Endothelial cell of hepatic sinusoid (primary cell): ENCODE results near the gene RPS6KA5.
"Not testable (repeated sequence)": the region's sequence is repeated elsewhere in the genome, so short reads cannot be mapped to it uniquely, and the experiment has no call there.

Source experiments
- in situ Hi-C: cut with HindIII; loops from 2 replicates; pipeline ENCODE4 v1.10.0; 2017; ENCODE audit warnings: low sequenced_read_pairs

The RPS6KA5 gene

GRCh38 chr14:90993792-90994191 is 66.6 kb downstream of the RPS6KA5 start:
- in situ Hi-C loops, result no loop called here

DNA sequence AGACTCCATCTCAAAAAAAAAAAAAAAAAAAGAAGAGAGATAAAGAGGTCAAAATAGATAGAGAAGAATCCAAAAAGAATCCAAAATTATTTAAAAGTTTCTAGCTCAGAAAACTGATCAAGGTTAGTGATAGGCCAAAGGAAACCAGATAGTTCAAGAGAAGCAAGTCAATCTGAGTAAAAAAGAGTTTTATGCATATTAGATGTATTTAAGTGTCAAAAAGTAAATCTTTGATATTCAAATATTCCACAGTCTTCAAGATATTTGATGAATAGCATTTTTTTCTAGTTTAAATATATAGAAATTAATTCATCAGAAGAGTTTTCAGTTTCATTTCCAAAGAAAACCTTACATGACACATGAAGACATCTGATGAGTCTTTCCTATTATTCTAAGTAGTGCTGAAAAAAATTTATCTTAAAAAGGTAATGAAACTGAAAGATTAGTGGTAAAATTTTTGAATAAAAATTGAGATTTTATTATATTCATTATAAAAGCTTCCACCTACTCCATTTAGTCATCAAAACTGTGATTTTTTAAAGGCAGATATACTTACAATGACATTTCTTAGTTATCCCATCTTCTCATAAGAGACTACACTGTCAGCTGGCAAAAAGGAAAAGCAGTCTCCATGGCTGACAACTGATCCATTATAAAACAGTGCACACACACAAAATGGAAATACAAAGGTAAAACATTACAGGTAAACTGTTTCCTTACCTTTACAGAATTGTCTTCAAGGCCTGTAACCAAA is 68.6 kb downstream of the RPS6KA5 start:
- in situ Hi-C loops, result no loop called here

- in situ Hi-C loops, result no loop called here
These were observed 70.3 kb downstream of the RPS6KA5 start for GRCh38 chr14:90990141-90990540.

DNA sequence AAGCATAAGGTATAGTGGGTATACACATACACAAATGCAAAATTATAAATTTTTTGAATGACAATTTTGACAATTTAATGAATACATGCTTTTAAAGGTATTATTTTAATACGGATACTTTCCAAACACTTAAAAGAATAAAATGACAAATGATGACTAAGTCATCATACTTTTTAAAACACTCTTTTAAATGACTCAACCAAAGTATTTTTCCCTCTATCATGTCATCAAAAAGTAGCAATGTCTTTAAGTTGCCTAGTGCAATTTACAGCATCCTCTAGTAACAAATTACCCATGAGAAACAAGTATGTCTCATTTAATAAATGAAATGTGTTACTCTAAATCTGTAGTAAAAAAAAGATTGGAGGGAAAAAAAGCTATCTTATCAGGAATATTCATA is 73.3 kb downstream of the RPS6KA5 start:
- in situ Hi-C loops, result no loop called here

DNA sequence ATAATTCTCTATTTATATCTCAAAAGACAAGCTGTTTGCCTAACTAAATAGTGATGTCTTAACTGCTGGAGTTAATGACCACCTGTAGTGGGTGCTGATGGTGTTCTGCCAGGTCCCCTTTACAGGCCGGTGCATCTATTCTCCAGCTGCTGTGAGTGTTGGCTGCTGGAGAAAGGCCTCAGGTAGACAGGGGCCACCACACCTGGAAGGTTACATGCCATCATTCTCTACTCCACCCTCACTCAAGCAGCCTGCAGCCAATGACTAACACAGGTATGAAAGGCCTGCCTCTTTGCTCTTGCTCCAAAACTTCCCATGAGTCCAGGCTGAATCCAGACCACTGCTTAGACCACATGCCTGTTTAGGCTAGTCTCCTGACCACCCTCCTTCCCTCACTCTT is 73.9 kb downstream of the RPS6KA5 start:
- in situ Hi-C loops, result no loop called here

GRCh38 chr14:90985601-90986242 is 74.7 kb downstream of the RPS6KA5 start:
- in situ Hi-C loops, result no loop called here

- in situ Hi-C loops, result no loop called here
These were observed 76.9 kb downstream of the RPS6KA5 start for GRCh38 chr14:90983560-90983959.

DNA sequence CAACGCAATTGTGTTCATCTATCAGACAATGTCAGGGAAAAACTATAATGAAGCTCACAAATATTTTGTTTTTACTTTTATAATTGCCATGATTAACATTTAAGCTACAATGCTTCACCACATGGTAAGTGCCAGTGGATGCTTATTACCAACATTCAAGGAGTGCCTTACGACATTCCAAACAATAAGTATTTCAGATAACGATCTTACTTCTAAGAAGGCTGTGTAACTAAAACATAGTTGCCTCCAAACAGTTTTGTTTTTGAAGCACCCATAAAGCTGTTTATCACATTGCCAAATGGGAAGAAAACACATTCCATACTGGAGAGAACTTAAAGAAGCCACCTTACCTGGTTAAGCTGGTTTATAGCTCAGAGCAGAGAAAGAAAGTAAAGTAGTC is 78.8 kb downstream of the RPS6KA5 start:
- in situ Hi-C loops, result no loop called here

- in situ Hi-C loops, result not testable (repeated sequence)
These were observed 79.8 kb downstream of the RPS6KA5 start for GRCh38 chr14:90980636-90981035.

- in situ Hi-C loops, result no loop called here
These were observed 80.9 kb downstream of the RPS6KA5 start for GRCh38 chr14:90979515-90979914.

GRCh38 chr14:90976101-90976500 is 84.3 kb downstream of the RPS6KA5 start:
- in situ Hi-C loops, result no loop called here

DNA sequence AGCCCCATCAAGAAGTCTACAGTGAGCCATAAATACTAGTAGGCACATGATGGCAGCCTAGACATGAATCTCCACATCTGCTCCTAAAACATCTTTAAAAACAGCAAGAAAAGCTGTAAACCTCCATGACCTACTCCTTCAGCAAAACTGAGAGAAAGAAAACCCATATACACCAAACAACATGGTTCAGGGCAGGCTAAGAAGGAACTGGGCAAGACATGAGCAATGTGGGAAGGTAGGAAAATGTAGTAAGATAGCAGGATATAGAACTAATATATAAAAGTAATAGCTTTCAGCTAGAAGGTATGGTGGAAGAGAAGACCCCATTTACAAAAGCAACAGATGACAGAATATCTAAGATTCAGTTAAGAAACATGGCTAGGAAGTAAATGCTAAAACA is 88.8 kb downstream of the RPS6KA5 start:
- in situ Hi-C loops, result no loop called here

- in situ Hi-C loops, result no loop called here
These were observed 90.3 kb downstream of the RPS6KA5 start for GRCh38 chr14:90970167-90970600.

- in situ Hi-C loops, result no loop called here
These were observed 90.8 kb downstream of the RPS6KA5 start for GRCh38 chr14:90969531-90970166.

GRCh38 chr14:90968025-90968424 is 92.4 kb downstream of the RPS6KA5 start:
- in situ Hi-C loops, result no loop called here

GRCh38 chr14:90966493-90966892 is 93.9 kb downstream of the RPS6KA5 start:
- in situ Hi-C loops, result no loop called here

GRCh38 chr14:90965765-90966164 is 94.7 kb downstream of the RPS6KA5 start:
- in situ Hi-C loops, result no loop called here

DNA sequence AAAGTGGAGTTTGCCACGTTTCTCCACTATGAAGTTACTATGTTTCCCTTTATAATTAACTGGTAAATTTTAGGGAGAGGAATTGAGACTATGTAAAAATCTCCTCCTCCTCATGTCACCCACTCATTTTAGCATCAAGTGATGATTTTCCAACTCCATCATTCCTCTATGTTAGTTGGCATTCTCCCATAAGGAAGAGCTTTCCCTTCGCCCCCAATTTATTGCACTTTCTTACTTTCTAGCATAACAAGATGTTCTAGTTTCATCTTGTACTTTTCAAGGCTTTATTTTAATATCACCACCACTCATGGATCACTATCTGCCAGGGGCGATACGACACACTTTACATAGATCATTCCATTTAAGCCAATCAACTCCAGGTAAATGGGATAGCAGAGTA is 97.1 kb downstream of the RPS6KA5 start:
- in situ Hi-C loops, result no loop called here

- in situ Hi-C loops, result no loop called here
These were observed 97.8 kb downstream of the RPS6KA5 start for GRCh38 chr14:90962505-90963109.

DNA sequence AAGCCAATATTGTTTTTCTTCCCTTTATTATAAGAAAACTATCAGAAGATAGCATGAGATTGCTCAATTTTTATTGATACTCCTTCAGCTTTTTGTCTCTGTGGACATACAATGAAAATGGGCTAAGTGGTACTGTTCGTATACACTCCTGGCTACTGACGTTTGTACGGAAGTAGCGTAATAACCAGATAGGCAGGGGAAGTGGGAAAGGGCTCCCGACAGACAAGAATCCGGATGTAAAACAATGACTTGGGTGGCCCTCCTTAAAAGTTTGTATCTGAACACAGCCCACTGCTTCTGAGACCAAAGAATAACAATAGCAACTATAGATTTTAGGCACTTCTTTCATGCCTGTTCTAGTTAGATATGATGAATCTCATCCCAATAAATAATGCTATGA is 99.6 kb downstream of the RPS6KA5 start:
- in situ Hi-C loops, result no loop called here

GRCh38 chr14:90959344-90959743 is 101.1 kb downstream of the RPS6KA5 start:
- in situ Hi-C loops, result no loop called here

DNA sequence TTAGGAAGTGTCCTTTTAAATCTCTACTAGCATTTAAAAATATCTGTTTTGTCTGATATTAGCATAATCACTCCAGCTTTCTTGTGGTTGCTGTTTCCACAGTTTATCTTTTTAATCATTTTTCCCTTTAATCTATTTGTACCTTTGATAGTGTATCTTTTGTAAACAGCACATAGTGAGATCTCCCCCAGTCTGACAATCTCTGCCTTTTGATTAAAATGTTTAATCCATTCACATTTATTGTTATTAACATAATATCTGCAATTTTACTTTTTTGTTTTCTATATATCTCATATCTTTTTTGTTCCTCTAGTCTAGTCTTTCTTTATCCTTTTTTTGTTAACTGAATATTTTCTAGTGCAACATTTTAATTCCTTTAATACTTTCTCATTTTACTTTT is 104.2 kb downstream of the RPS6KA5 start:
- in situ Hi-C loops, result no loop called here
